Measurements from ENCODE around the gene SIRT2. TPM values are rescaled to one million over a fixed set of nuclear protein-coding genes. Genes with fewer than 3 reads are reported as not detected.
A peak's percentile ranks its signal among the peaks of the same experiment; 100 is the strongest.

Gene SIRT2
- total and polyA plus RNA-seq, 2 of the 13 experiments (the other 11 are each of a cell fraction or from before 2014, with no cell fraction given), result 22.3 to 26.1 TPM

- TF ChIP-seq FOXP4 (CRISPR knock-in tag; IDR thresholded peaks at IDR 0.05), result no peak
- TF ChIP-seq SNAPC5 (CRISPR knock-in tag; IDR thresholded peaks at IDR 0.05; ENCODE audit: borderline replicate concordance), result no peak
- 0 out of 2 replicates have a peak, but pooled peaks have one; percentile 14 for TF ChIP-seq BHLHE40 (IDR thresholded peaks at IDR 0.05; ENCODE audit: low read length)
- no peak for TF ChIP-seq JUND (CRISPR knock-in tag; IDR thresholded peaks at IDR 0.05)
- no peak; the same call in none of the 2 replicates for TF ChIP-seq GATAD2A (CRISPR knock-in tag; IDR thresholded peaks at IDR 0.05)
- no peak for TF ChIP-seq FOXP1 (IDR thresholded peaks at IDR 0.05)
- TF ChIP-seq FOXP1 (CRISPR knock-in tag; IDR thresholded peaks at IDR 0.05), result no peak
- TF ChIP-seq RXRB (CRISPR knock-in tag; IDR thresholded peaks at IDR 0.05; ENCODE audit: borderline replicate concordance), result peak; percentile 25; the same call in 1 of the 2 replicates
- TF ChIP-seq ZNF451 (CRISPR knock-in tag; IDR thresholded peaks at IDR 0.05), result peak; percentile 67; the same call in 1 of the 2 replicates
- TF ChIP-seq, protein P1, sequence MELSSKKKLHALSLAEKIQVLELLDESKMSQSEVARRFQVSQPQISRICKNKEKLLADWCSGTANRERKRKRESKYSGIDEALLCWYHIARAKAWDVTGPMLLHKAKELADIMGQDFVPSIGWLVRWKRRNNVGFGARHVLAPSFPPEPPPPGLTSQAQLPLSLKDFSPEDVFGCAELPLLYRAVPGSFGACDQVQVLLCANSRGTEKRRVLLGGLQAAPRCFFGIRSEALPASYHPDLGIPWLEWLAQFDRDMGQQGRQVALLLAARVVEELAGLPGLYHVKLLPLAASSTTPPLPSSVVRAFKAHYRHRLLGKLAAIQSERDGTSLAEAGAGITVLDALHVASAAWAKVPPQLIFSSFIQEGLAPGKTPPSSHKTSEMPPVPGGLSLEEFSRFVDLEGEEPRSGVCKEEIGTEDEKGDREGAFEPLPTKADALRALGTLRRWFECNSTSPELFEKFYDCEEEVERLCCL (CRISPR knock-in tag; IDR thresholded peaks at IDR 0.05; ENCODE audit: borderline replicate concordance), result 0 out of 2 replicates have a peak, but pooled peaks have one; percentile 21
- TF ChIP-seq HMGXB4 (CRISPR knock-in tag; IDR thresholded peaks at IDR 0.05; ENCODE audit: borderline replicate concordance in 1 of 2, low read depth in 1 of 2), result peak; percentile 80 to 85
- TF ChIP-seq TBL1XR1 (IDR thresholded peaks at IDR 0.05; ENCODE audit: borderline replicate concordance, low read length, partially characterized antibody), result peak; percentile 56
- TF ChIP-seq, protein P2, sequence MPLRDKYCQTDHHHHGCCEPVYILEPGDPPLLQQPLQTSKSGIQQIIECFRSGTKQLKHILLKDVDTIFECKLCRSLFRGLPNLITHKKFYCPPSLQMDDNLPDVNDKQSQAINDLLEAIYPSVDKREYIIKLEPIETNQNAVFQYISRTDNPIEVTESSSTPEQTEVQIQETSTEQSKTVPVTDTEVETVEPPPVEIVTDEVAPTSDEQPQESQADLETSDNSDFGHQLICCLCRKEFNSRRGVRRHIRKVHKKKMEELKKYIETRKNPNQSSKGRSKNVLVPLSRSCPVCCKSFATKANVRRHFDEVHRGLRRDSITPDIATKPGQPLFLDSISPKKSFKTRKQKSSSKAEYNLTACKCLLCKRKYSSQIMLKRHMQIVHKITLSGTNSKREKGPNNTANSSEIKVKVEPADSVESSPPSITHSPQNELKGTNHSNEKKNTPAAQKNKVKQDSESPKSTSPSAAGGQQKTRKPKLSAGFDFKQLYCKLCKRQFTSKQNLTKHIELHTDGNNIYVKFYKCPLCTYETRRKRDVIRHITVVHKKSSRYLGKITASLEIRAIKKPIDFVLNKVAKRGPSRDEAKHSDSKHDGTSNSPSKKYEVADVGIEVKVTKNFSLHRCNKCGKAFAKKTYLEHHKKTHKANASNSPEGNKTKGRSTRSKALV (CRISPR knock-in tag; IDR thresholded peaks at IDR 0.05), result no peak; the same call in 1 of the 2 replicates
- no peak for TF ChIP-seq SIN3A (IDR thresholded peaks at IDR 0.05; ENCODE audit: borderline replicate concordance, low read depth, low read length)
- no peak for TF ChIP-seq TCF12 (IDR thresholded peaks at IDR 0.05)
- TF ChIP-seq TCF12 (CRISPR knock-in tag; IDR thresholded peaks at IDR 0.05), result no peak
- TF ChIP-seq, protein P3, sequence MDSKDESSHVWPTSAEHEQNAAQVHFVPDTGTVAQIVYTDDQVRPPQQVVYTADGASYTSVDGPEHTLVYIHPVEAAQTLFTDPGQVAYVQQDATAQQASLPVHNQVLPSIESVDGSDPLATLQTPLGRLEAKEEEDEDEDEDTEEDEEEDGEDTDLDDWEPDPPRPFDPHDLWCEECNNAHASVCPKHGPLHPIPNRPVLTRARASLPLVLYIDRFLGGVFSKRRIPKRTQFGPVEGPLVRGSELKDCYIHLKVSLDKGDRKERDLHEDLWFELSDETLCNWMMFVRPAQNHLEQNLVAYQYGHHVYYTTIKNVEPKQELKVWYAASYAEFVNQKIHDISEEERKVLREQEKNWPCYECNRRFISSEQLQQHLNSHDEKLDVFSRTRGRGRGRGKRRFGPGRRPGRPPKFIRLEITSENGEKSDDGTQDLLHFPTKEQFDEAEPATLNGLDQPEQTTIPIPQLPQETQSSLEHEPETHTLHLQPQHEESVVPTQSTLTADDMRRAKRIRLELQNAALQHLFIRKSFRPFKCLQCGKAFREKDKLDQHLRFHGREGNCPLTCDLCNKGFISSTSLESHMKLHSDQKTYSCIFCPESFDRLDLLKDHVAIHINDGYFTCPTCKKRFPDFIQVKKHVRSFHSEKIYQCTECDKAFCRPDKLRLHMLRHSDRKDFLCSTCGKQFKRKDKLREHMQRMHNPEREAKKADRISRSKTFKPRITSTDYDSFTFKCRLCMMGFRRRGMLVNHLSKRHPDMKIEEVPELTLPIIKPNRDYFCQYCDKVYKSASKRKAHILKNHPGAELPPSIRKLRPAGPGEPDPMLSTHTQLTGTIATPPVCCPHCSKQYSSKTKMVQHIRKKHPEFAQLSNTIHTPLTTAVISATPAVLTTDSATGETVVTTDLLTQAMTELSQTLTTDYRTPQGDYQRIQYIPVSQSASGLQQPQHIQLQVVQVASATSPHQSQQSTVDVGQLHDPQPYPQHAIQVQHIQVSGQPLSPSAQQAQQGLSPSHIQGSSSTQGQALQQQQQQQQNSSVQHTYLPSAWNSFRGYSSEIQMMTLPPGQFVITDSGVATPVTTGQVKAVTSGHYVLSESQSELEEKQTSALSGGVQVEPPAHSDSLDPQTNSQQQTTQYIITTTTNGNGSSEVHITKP (CRISPR knock-in tag; IDR thresholded peaks at IDR 0.05; ENCODE audit: low read depth), result no peak
Measured at GRCh38 chr19:38929929-38930775, 30.7 kb upstream of the SIRT2 start, which contains the start of gene SARS2 (continued).

Measured in HepG2 (cell line).